OCI-LY3 (cell line): Measurements from ENCODE around the gene HNRNPUL1.

Experiments used
- H2AFZ ChIP-seq: fragments of 200-600, 300-600 bp; shearing (Covaris generic); 2 replicates; pipeline ENCODE4 v1.6.0; 2014; ENCODE audit warnings: antibody characterized with exemption, low read depth, low read length
- H3K27ac ChIP-seq: fragments of 200-600, 300-600 bp; sonication (generic); 2 replicates; pipeline ENCODE4 v1.5.1; 2014; ENCODE audit warnings: mild to moderate bottlenecking, low read length, moderate library complexity, mixed read lengths
- H3K27me3 ChIP-seq: fragments of 200-600, 300-600 bp; sonication (generic); 2 replicates; pipeline ENCODE4 v1.6.1; 2014; ENCODE audit warnings: low read depth, low read length, mixed read lengths
- H3K36me3 ChIP-seq: fragments of 200-600, 300-600 bp; sonication (generic); replicated peaks from 2 replicates; pipeline ENCODE3; 2014; ENCODE audit warnings: low read depth, low read length, mixed read lengths
- H3K4me1 ChIP-seq: fragments of 300-600, 200-600 bp; sonication (generic); 2 replicates; pipeline ENCODE4 v1.6.1; 2014; ENCODE audit warnings: low read length, mixed read lengths
- H3K4me2 ChIP-seq: fragments of 200-600, 300-600 bp; sonication (generic); 2 replicates; pipeline ENCODE4 v1.6.1; 2014; ENCODE audit warnings: low read length, mixed read lengths
- H3K4me3 ChIP-seq: fragments of 300-600, 200-600 bp; sonication (generic); 2 replicates; pipeline ENCODE4 v1.5.1; 2014; ENCODE audit warnings: antibody characterized with exemption, mild to moderate bottlenecking, low read length, moderate library complexity
- H3K79me2 ChIP-seq: fragments of 300-600, 200-600 bp; shearing (Covaris generic); 2 replicates; pipeline ENCODE4 v1.6.1; 2014; ENCODE audit warnings: mild to moderate bottlenecking, low read length, mixed read lengths
- H3K9ac ChIP-seq: fragments of 300-600, 200-600 bp; shearing (Covaris generic); 2 replicates; pipeline ENCODE4 v1.6.0; 2014; ENCODE audit warnings: mild to moderate bottlenecking, low read length, moderate library complexity
- H3K9me3 ChIP-seq: fragments of 200-600, 300-600 bp; shearing (Covaris generic); 2 replicates; pipeline ENCODE4 v1.6.1; 2014; ENCODE audit warnings: low read length, mixed read lengths; ENCODE audit not compliant: insufficient read depth
- H4K20me1 ChIP-seq: fragments of 200-600, 300-600 bp; sonication (generic); 2 replicates; pipeline ENCODE4 v1.6.1; 2016; ENCODE audit warnings: low read length, mixed read lengths; ENCODE audit not compliant: insufficient read depth
- EZH2phosphoT487 ChIP-seq: fragments of 200-600 bp; shearing (Covaris generic); IDR thresholded peaks from 2 replicates; pipeline ENCODE4 v1.6.1; 2018; ENCODE audit warnings: antibody characterized with exemption, mixed run types, low read depth
- TF ChIP-seq, protein P1 (sequence below): fragments of 200-600, 300-600 bp; sonication (generic); IDR thresholded peaks from 2 replicates; pipeline ENCODE4 v1.5.1; 2014; ENCODE audit warnings: antibody characterized with exemption, low read length, low read depth

Gene HNRNPUL1

DNA sequence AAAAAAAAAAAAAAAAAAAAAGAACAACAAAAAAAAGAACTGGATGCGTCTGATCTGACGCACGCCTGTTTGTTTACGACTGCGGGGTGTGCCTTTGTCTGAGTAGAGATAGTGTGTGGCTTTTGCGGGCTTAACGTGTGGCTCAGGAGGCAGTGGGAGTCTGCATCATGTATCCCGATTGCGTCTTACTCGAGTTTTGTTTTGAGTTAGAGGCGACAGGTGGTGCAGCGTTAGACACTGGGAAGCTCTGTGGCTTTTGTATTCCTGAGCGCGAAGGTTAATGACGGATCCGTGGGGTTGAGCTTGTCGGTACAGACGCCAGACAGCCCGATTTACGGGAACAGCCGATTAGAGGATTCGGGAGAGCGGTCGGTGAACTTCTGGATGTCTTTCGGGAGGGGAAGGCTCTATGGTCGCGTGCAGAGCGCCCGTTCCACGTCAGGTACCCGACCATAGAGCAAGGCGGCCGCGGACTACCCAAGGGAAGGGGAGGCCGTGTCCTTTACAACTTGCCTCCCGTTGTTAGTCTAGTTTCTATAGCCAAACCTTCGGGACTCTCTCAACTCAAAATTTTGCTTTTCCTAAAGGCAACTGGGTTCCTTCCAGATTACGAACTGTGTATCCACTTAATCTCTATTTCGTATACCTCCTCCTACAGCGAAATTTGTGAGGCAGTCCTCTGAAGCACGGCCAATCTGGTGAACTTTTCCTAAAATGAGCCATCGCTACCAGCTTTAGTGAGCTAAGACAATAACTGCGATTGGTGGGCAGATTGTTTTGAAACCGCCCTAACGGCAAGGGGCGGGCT is 926 bp upstream of the HNRNPUL1 start:
- Histone ChIP-seq H3K4me3 (peak overlapping the region; percentile 93), H3K27ac (peak overlapping the region; percentile 92), H3K27me3 (peaks cover 21% of the 10 kb centered on the region), H3K4me1 (peaks cover 14% of the 10 kb centered on the region), H2AFZ (peak overlapping the region; percentile 15; the same call in 1 of the 2 replicates), H3K9ac (peak overlapping the region; percentile 96), H3K4me2 (peak overlapping the region; percentile 95), H3K9me3 (no peaks in the 10 kb centered on the region), H4K20me1 (peaks cover 20% of the 10 kb centered on the region), H3K79me2 (peaks cover 46% of the 10 kb centered on the region), H3K36me3 (peaks cover 24% of the 10 kb centered on the region)
- no peak for TF ChIP-seq EZH2phosphoT487
- TF ChIP-seq, protein P1, sequence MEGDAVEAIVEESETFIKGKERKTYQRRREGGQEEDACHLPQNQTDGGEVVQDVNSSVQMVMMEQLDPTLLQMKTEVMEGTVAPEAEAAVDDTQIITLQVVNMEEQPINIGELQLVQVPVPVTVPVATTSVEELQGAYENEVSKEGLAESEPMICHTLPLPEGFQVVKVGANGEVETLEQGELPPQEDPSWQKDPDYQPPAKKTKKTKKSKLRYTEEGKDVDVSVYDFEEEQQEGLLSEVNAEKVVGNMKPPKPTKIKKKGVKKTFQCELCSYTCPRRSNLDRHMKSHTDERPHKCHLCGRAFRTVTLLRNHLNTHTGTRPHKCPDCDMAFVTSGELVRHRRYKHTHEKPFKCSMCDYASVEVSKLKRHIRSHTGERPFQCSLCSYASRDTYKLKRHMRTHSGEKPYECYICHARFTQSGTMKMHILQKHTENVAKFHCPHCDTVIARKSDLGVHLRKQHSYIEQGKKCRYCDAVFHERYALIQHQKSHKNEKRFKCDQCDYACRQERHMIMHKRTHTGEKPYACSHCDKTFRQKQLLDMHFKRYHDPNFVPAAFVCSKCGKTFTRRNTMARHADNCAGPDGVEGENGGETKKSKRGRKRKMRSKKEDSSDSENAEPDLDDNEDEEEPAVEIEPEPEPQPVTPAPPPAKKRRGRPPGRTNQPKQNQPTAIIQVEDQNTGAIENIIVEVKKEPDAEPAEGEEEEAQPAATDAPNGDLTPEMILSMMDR = no peak

DNA sequence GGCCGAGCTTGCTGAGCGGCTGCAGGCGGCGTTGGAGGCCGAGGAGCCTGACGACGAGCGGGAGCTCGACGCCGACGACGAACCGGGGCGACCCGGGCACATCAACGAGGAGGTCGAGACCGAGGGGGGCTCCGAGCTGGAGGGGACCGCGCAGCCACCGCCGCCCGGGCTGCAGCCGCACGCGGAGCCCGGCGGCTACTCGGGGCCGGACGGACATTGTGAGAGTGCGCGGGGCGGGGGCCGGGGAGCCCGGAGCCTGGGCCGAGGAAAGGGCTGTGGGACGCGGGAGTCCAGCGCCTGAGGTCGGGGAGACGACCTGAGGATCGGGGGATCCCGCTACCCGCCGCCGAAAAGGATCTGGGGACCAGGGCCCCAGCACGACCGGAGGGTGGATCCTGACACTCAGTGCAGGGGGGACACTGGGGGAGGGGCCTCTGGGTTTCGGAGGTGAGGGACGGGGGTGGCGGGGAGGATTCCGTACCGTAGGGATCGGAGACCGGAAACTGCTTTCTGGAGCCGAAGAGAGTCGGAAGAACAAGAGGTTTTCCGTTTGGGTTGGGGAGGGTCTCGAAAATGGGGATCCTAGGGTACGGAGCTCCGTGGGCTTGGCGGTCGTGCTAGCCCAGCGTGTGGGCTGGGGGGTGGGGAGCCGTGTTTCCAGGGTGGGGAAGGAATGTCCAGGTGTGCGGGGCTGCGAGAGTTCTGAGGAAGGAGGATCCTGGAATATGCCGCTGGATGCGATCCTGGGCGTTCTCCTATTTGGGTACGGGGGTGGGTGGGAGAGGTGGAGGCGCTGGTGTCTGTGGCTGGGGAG is 616 bp downstream of the HNRNPUL1 start:
- Histone ChIP-seq H3K4me1 (peaks cover 14% of the 10 kb centered on the region), H4K20me1 (peaks cover 21% of the 10 kb centered on the region), H3K27me3 (peaks cover 12% of the 10 kb centered on the region; the same call in 1 of the 2 replicates), H3K4me3 (peak overlapping the region; percentile 93), H3K9ac (peak overlapping the region; percentile 100), H3K9me3 (no peaks in the 10 kb centered on the region), H2AFZ (no peak overlapping the region), H3K27ac (peak overlapping the region; percentile 89), H3K4me2 (peak overlapping the region; percentile 82), H3K36me3 (peaks cover 38% of the 10 kb centered on the region), H3K79me2 (peaks cover 60% of the 10 kb centered on the region)
- TF ChIP-seq, protein P1 = no peak; the same call in 1 of the 2 replicates
- no peak for TF ChIP-seq EZH2phosphoT487

DNA sequence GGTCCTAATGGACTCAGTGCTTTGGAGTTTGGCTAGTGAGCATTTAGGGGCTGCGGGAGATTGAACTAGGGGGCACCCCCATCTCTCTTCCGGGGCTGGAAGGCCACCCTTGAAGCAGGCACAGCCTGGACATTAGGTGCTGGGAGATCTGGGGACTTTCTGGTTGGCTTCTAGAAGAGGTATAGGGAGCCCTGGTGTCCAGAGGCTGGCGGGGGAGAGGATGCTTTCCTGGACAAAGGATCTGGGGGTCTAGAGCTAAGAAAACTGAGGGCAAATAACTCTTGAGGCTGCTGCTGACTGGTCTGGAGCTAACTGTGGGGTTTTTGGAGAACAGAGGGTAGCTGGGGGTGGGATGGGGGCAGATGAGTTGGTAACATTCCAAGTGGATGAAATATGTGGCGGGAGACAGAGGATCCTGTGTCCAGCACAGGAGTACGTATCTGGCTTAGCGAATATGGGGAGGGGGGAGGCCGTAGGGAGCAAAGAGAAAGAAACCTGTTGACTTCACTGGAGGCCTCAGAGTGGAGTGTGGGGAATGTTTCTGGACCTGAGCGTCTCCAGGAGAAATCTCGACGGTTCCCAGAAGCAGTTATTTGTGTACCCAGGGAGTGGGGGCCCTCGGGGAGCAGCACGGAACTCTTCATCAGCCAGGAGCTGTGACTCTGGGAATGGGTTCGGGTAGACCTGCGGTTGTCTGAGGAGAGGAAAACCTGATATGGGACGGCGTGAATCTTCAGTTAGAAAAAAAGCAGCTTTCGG is 1.4 kb downstream of the HNRNPUL1 start:
- Histone ChIP-seq H3K27me3 (peaks cover 10% of the 10 kb centered on the region; the same call in 1 of the 2 replicates), H3K79me2 (peaks cover 60% of the 10 kb centered on the region), H3K9me3 (no peaks in the 10 kb centered on the region), H2AFZ (no peak overlapping the region), H3K9ac (peak overlapping the region; percentile 100), H3K4me2 (peak overlapping the region; percentile 82), H3K4me1 (peaks cover 14% of the 10 kb centered on the region), H3K36me3 (peaks cover 38% of the 10 kb centered on the region), H4K20me1 (peaks cover 21% of the 10 kb centered on the region), H3K27ac (peak overlapping the region; percentile 89), H3K4me3 (peak overlapping the region; percentile 93)
- TF ChIP-seq, protein P1 = no peak
- TF ChIP-seq EZH2phosphoT487 = no peak
